MM.1S (cell line): ENCODE results near the gene STK32B.

Experiments used
- EZH2 ChIP-seq: fragments of 300-600 bp; sonication (generic); optimal IDR thresholded peaks from 2 replicates; pipeline ENCODE3; 2017; ENCODE audit warnings: low read depth, mild to moderate bottlenecking, antibody characterized with exemption, low read length, mixed read lengths
- EZH2phosphoT487 ChIP-seq: fragments of 300-600 bp; sonication (generic); IDR thresholded peaks from 2 replicates; pipeline ENCODE4 v1.6.1; 2018; ENCODE audit warnings: antibody characterized with exemption, low read length
- TF ChIP-seq, protein P1 (sequence below): fragments of 300-600 bp; sonication (generic); IDR thresholded peaks from 2 replicates; pipeline ENCODE4 v1.5.1; 2016; ENCODE audit warnings: antibody characterized with exemption, low read length, mixed read lengths

DNA sequence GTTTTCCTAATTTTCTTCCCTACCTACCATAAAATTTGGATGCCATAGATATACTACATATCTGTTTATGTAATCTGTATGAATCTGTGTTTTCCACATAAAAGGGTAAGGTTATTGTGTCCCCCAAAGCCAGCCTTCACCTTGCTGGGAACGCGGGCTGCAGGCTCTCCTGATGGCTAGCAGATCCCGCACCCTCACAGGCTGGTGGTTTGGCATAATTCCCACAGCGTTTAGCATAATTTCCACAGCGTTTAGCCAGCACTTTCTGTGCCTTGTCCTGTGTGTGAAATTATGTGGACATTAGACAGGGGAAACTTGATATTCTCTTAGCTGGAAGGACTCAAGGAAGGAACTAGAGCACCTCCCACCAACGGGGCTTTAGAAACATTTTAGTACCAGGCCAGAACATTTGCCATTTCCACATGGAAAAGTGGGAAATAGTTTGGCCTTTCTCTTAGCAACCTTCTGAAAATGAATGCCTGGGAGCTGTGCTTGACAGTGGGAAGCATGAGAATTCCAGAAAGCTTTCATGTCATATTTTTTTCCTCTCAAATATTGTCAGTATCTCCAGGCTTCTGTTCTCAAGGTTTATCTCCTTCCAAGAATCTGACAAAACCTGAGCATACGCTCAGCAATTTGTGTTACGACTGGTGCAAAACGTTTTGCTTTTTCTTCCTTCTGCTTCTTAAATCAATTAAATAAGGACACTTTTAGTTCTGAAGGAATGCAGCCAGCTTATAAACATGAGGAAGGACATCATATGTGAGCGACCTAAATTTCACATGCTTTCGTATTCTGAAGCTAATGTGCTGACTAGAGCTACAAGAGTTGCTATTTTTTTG, 67.9 kb downstream of the STK32B start:
- TF ChIP-seq, protein P1, sequence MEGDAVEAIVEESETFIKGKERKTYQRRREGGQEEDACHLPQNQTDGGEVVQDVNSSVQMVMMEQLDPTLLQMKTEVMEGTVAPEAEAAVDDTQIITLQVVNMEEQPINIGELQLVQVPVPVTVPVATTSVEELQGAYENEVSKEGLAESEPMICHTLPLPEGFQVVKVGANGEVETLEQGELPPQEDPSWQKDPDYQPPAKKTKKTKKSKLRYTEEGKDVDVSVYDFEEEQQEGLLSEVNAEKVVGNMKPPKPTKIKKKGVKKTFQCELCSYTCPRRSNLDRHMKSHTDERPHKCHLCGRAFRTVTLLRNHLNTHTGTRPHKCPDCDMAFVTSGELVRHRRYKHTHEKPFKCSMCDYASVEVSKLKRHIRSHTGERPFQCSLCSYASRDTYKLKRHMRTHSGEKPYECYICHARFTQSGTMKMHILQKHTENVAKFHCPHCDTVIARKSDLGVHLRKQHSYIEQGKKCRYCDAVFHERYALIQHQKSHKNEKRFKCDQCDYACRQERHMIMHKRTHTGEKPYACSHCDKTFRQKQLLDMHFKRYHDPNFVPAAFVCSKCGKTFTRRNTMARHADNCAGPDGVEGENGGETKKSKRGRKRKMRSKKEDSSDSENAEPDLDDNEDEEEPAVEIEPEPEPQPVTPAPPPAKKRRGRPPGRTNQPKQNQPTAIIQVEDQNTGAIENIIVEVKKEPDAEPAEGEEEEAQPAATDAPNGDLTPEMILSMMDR: no peak
- TF ChIP-seq EZH2phosphoT487 (no peak), EZH2 (no peak)
